GM06990 (cell line): ENCODE measurements around the gene ZNF470.
A peak's percentile ranks its signal among the peaks of the same experiment; 100 is the strongest.

Source experiments
- DNase-seq: peaks from one replicate; pipeline ENCODE4 v3.0.0-alpha.2; 2011; ENCODE audit not compliant: insufficient read length; ENCODE audit errors: extremely low read depth
- H3K27me3 ChIP-seq: replicated peaks from 2 replicates; pipeline ENCODE4 v1.6.0; 2011; ENCODE audit warnings: low read length; ENCODE audit not compliant: control insufficient read depth, insufficient read depth
- H3K36me3 ChIP-seq: 2 replicates; pipeline ENCODE4 v1.5.1; 2011; ENCODE audit warnings: low read length; ENCODE audit not compliant: control insufficient read depth, insufficient read depth
- H3K4me3 ChIP-seq: replicated peaks from 2 replicates; pipeline ENCODE4 v1.5.1; 2011; ENCODE audit warnings: low read depth, mild to moderate bottlenecking, control low read depth, low read length
- CTCF ChIP-seq: IDR thresholded peaks from 2 replicates; pipeline ENCODE4 v1.5.1; 2011; ENCODE audit warnings: low read length, control low read depth, mild to moderate bottlenecking, inconsistent platforms; ENCODE audit not compliant: insufficient read depth, poor library complexity, severe bottlenecking

ZNF470 gene

GRCh38 chr19:56567274-56568120 lies at the start of gene ZNF470:
ZNF470 (plus strand) TSS chr19:56567468; CDS start chr19:56570312, 2,844 bp downstream.
- peak; percentile 88 for DNase-seq
- H3K27me3 ChIP-seq: no peaks in the 10 kb centered on the region
- no peaks in the 10 kb centered on the region for H3K36me3 ChIP-seq
- peak within 1 kb of the TSS; percentile 73 for H3K4me3 ChIP-seq
- no peak for TF ChIP-seq CTCF

GRCh38 chr19:56525214-56525860 lies 41.9 kb upstream of the ZNF470 start:
- Histone ChIP-seq H3K4me3 (no peak overlapping the region), H3K36me3 (no peaks in the 10 kb centered on the region), H3K27me3 (no peaks in the 10 kb centered on the region)
- no peak for TF ChIP-seq CTCF
- DNase-seq: no peak

- no peak for TF ChIP-seq CTCF
- no peaks in the 10 kb centered on the region for H3K27me3 ChIP-seq
- no peak overlapping the region for H3K4me3 ChIP-seq
Measured at GRCh38 chr19:56537442-56537841, 29.8 kb upstream of the ZNF470 start.

GRCh38 chr19:56538254-56538760 lies 29.0 kb upstream of the ZNF470 start:
- peak; percentile 72 for DNase-seq
- no peak for TF ChIP-seq CTCF
- Histone ChIP-seq H3K27me3 (no peaks in the 10 kb centered on the region), H3K4me3 (no peak overlapping the region), H3K36me3 (no peaks in the 10 kb centered on the region)

More at GRCh38 chr19:56537442-56537841, 29.8 kb upstream of the ZNF470 start:
- no peak for DNase-seq
- no peaks in the 10 kb centered on the region for H3K36me3 ChIP-seq

- TF ChIP-seq CTCF: no peak
- Histone ChIP-seq H3K27me3 (no peaks in the 10 kb centered on the region), H3K36me3 (no peaks in the 10 kb centered on the region), H3K4me3 (no peak within 1 kb of the TSS)
- no peak for DNase-seq
Measured at GRCh38 chr19:56538761-56539263, 28.5 kb upstream of the ZNF470 start, which contains the start of gene ZFP28. ZFP28 (plus strand) TSS chr19:56538948; CDS start chr19:56539019, 71 bp downstream.
